HG03066 (cell line): Measurements from ENCODE around the gene TTC3.
"Not testable (repeated sequence)": the region's sequence is repeated elsewhere in the genome, so short reads cannot be mapped to it uniquely, and the experiment has no call there.

ENCODE experiments used
- ATAC-seq: cut with Tn5 transposase; IDR thresholded peaks from one replicate; pipeline ENCODE4 v1.9.1; 2021; ENCODE audit warnings: low read depth; ENCODE audit not compliant: unreplicated experiment

The TTC3 gene

GRCh38 chr21:37085726-37086125, 12.7 kb downstream of the TTC3 start:
- no peak for ATAC-seq

- ATAC-seq = no peak
These were observed 14.1 kb downstream of the TTC3 start for GRCh38 chr21:37087188-37087587.

- ATAC-seq = no peak
These were observed 15.2 kb downstream of the TTC3 start for GRCh38 chr21:37088186-37088735.

- no peak for ATAC-seq
These were observed 20.9 kb downstream of the TTC3 start for GRCh38 chr21:37093977-37094376.

GRCh38 chr21:37095821-37096220, 22.8 kb downstream of the TTC3 start:
- ATAC-seq = no peak

GRCh38 chr21:37098751-37099150, 25.7 kb downstream of the TTC3 start:
- ATAC-seq = no peak

GRCh38 chr21:37100316-37100715, 27.3 kb downstream of the TTC3 start:
- ATAC-seq = no peak

GRCh38 chr21:37101384-37101783, 28.3 kb downstream of the TTC3 start:
- ATAC-seq = no peak

- not testable (repeated sequence) for ATAC-seq
These were observed 29.7 kb downstream of the TTC3 start for GRCh38 chr21:37102746-37103145.

GRCh38 chr21:37106998-37107397, 33.9 kb downstream of the TTC3 start:
- no peak for ATAC-seq

- not testable (repeated sequence) for ATAC-seq
These were observed 38.0 kb downstream of the TTC3 start for GRCh38 chr21:37111029-37111428.

- ATAC-seq = not testable (repeated sequence)
These were observed 41.2 kb downstream of the TTC3 start for GRCh38 chr21:37114301-37114700.

GRCh38 chr21:37116459-37116858, 43.4 kb downstream of the TTC3 start:
- ATAC-seq = not testable (repeated sequence)

GRCh38 chr21:37117204-37117603, 44.1 kb downstream of the TTC3 start:
- ATAC-seq = no peak

- no peak for ATAC-seq
These were observed 45.3 kb downstream of the TTC3 start for GRCh38 chr21:37118187-37118826.

- ATAC-seq = no peak
These were observed 46.6 kb downstream of the TTC3 start for GRCh38 chr21:37119421-37120218.

- no peak for ATAC-seq
These were observed 55.0 kb downstream of the TTC3 start for GRCh38 chr21:37128076-37128475.

- no peak for ATAC-seq
These were observed 57.9 kb downstream of the TTC3 start for GRCh38 chr21:37130971-37131370.

GRCh38 chr21:37136261-37136660, 63.2 kb downstream of the TTC3 start:
- no peak for ATAC-seq

- no peak for ATAC-seq
These were observed 63.7 kb downstream of the TTC3 start for GRCh38 chr21:37136744-37137143.

- ATAC-seq = no peak
These were observed 66.1 kb downstream of the TTC3 start for GRCh38 chr21:37139154-37139553.

GRCh38 chr21:37139902-37140301, 66.8 kb downstream of the TTC3 start:
- ATAC-seq = no peak
